Neural cell (in vitro differentiated cells): Measurements from ENCODE around the gene JMJD4.

ENCODE experiments used
- CTCF ChIP-seq: fragments of 450-650 bp; IDR thresholded peaks from 2 replicates; pipeline ENCODE4 v1.5.1; 2014; ENCODE audit warnings: antibody characterized with exemption, mild to moderate bottlenecking, moderate library complexity; ENCODE audit not compliant: poor library complexity, severe bottlenecking
- EZH2 ChIP-seq: fragments of 200-600, 300-800 bp; shearing (Covaris generic), sonication (generic); IDR thresholded peaks from 2 replicates; pipeline ENCODE4 v1.6.1; 2014; ENCODE audit warnings: antibody characterized with exemption, low read length, borderline replicate concordance, mild to moderate bottlenecking; ENCODE audit not compliant: insufficient read depth, poor library complexity, severe bottlenecking
- POLR2AphosphoS5 ChIP-seq: IDR thresholded peaks from 2 replicates; pipeline ENCODE4 v1.6.1; 2012

GRCh38 chr1:227723474-227723873 is 11.6 kb downstream of the JMJD4 start:
- no peak for TF ChIP-seq CTCF
- TF ChIP-seq POLR2AphosphoS5 = no peak
- no peak for TF ChIP-seq EZH2
